ENCODE data around the gene HNF1B.
A peak's percentile ranks its signal among the peaks of the same experiment; 100 is the strongest.
"Not testable (repeated sequence)": the region's sequence is repeated elsewhere in the genome, so short reads cannot be mapped to it uniquely, and the experiment has no call there.

HNF1B gene

GRCh38 chr17:37698911-37699255, 46.0 kb downstream of the HNF1B start:
- DNase-seq: no peak

- DNase-seq: peak; percentile 64 to 90
Measured at GRCh38 chr17:37698132-37698910, 46.5 kb downstream of the HNF1B start.

DNA sequence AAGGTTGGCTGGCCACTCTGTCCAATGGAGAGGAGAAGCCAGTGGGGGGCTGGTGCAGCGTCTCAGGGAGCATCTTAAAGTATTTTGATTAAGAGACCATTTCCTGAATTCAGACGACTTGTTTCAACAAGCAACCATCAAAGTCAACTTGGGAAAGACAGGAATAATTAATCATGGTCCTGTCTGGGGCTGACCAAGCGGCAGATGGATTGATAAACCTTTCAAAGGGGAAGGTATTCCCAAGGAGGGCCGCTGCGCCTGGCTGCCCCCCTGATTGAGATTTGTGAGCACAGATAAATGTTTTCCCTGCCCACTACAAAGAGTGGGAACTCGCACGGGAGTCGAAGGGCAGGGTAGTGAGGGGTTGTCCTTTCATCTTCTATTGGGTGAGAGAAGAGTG, 47.5 kb downstream of the HNF1B start:
- DNase-seq: no peak

- no peak for DNase-seq
Measured at GRCh38 chr17:37696366-37696765, 48.5 kb downstream of the HNF1B start.

- no peak for DNase-seq
Measured at GRCh38 chr17:37695726-37696125, 49.1 kb downstream of the HNF1B start.

GRCh38 chr17:37694734-37695133, 50.1 kb downstream of the HNF1B start:
- DNase-seq: no peak

DNA sequence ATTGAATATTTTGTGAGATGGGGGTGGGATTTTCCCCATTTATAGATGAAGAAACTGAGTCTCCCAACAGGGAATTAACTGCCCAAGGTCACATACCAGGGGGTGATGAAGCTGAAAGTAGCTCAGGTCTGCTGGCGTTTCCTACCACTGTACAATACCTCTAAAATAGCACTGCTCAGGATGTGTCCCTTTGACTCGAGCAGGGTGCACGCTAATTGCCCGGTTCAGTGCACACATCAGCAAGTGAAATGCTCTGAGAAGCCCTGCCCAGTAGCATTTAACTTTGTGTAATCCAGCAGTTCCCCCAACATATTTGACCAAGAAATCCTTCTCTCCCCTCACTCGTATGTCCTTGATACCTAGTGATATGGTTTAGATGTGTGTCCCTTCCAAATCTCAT, 51.5 kb downstream of the HNF1B start:
- no peak for DNase-seq

DNA sequence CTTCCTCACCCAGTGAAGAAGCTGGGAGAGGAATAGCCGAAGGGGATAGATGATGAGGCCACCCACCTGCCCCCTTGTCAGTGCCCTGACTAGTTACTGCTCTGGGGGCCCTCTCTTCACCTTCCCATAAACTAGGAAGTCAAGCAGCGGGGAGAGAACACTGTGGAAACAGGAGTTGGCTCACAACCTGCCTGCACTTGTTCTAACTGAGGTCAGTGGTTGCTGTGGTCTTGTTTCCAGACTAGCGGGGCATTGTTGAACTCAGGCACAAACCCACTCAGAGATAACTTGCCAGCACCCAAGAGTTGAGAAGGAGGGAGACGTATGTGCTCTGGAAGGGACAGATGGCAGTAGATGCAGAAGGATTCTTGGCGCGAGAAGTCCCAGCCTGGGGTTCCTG, 53.1 kb downstream of the HNF1B start:
- DNase-seq: no peak

GRCh38 chr17:37689317-37689716, 55.5 kb downstream of the HNF1B start:
- no peak for DNase-seq

DNA sequence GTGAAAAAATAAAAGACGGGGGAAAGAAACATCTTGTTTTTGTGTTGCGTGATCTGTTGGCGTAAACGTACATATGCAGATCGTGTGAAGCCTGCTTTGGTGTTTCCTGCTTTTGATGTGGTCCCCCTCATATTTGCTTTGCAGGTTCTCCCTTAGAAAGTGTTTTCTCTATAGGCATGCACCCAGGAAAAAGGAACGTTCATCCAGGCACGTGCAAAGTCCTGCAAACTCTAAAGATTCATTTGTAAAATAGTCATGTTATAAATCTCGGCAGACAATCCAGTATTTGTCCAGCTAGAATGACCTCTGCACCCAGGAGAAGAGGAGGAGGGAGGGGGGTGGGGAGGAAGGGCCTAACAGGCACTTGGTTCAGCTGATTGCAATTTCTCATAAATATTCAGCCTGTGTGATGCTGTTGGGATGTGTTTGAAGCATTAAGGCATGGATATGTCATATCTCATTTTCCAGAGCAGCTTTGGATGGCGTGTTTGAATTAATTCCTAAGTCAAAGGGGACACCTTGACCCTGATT, 61.3 kb downstream of the HNF1B start:
- DNase-seq: no peak

GRCh38 chr17:37682007-37682406, 62.9 kb downstream of the HNF1B start:
- DNase-seq: no peak

GRCh38 chr17:37679995-37680394, 64.9 kb downstream of the HNF1B start:
- not testable (repeated sequence) for DNase-seq

GRCh38 chr17:37678036-37678435, 66.8 kb downstream of the HNF1B start:
- no peak for DNase-seq

DNA sequence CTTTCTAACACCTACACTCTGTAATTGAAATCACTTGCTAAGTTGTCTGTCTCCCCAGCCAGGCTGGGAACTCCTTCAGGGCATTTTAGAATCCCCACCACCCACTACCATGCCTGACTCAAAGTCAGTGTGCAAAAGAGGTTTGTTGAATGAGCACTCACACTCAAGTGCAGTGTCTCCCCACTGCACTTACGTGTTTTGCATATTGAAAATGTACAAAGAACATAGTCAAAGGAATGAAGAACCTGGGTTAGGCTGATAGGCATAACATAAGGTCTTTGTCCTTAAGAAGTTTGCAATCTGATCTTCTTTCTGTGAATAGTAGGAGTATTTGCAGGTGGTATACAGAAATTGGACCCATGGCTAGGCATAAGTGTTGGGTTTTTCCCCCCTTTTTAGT, 67.8 kb downstream of the HNF1B start:
- DNase-seq: no peak

DNA sequence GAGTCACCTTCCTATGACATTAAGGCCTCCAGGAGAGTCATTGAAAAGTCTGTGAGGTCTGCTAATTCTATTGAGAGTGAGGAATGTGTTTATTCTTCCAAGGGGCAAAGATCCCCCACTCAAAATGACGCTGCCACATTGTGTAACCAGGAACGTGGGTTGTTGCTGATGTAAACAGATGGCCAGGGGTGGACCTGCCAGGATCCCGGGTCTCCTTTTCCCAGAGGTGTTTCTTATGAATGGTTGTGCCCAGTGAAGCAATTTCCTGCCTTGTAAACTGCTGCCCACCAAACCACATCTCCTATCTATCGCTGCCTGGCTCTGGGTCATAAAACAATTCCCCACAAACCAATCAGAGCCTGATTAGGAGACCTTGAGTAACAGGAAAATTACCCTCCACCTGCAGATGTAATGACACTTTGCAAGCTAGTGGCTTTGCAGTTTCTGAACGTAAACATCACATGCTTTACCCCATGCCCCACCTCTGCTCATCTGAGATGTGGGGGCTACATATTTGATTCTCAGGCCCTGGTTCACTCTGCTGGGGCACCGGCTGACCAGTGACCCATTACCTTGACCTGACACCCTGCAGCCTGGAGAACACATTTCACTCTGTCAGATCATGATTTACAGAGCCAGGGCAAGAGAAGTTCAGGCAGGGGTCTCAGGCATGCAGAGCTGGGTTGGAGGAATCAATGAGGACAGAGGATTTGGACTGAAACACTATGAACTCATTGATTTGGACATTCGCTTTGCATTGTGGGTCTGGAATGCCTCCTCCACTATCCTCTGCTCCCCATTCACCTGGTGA, 68.5 kb downstream of the HNF1B start:
- no peak for DNase-seq

DNA sequence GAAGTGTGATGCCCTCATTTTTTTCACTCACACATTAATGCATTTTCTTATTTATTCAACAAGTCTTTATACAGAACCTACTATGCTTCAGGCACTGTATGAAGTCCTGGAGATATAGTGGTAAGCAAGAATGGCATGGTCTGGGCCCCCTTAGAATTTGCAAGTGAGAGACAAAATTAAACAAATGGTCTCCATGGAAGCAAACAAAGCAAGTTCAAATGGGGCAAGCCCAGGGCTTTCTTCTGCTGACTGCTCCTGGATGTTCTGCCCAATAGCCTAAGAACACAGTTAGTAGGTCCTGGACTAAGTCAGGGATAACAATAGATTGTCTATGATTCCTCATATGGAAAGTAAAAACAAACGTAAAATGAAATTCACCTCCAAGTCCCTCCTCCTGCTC, 70.3 kb downstream of the HNF1B start:
- no peak for DNase-seq

GRCh38 chr17:37673386-37673785, 71.5 kb downstream of the HNF1B start:
- no peak for DNase-seq

GRCh38 chr17:37672548-37673078, 72.2 kb downstream of the HNF1B start:
- no peak for DNase-seq

GRCh38 chr17:37671824-37672547, 72.9 kb downstream of the HNF1B start:
- DNase-seq: no peak

DNA sequence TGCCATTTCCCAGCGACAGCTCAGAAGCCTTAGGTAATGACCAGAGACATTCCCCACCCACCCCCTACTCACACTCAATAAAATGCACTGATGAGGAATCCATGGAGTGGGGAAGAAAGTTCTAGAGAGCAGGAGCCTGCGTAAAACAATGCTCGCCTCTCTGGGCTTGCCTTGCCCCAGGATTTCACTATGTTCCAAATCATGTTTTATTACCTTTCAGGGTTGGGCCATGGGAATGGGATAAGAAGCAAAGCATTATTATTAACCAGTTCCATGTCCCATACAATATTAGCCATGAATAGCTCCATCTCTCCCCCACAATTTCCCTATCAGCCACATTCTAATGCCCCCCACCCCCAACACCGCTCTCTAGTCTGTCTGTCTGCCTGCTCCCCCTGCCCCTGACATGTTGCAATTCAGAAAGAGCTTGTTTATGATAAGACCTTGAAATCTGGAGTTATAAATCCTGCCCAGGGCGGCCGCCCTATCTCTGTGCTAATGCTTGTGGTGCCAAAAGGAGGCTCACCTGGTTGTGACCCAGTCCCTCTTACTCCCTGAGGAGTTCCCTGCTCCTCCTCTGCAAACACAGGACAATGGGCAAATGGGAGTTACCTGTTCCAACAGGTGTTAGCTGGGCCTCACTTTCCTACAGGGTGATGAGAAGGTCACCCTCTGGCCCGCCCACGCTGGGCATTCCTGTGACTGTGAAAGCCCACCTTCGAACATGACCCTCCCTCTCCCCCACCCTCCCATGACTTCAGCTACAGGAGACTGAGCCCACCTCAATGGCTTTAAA, 73.6 kb downstream of the HNF1B start:
- no peak for DNase-seq

DNA sequence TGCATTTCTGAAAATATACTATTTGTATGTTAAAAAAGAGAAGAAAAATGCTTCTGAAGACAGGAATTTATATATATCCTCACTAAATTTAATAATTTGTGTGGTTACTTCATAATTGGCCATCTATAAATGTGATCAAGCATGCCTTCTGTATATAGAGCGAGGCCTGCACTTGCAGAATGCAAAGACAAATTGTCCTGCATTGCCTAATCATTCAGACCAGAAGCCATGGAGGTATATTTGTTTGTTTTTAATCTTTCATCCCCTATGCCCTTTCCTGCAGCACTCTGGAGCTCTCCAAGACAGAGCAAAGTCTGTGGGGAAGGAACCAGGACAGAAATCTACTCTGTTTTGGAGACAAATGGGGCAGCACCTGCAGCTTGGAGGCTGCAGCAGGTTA, 77.8 kb downstream of the HNF1B start:
- DNase-seq: no peak

GRCh38 chr17:37664214-37664613, 80.6 kb downstream of the HNF1B start:
- DNase-seq: no peak
